G401.6 (cell line): ENCODE data around the gene DOLK.
"Not testable (repeated sequence)": the region's sequence is repeated elsewhere in the genome, so short reads cannot be mapped to it uniquely, and the experiment has no call there.

Experiments
- FAIRE-seq: peaks from 2 replicates; lab custom pipeline; 2012; peaks lifted over from hg19 to GRCh38; lab: Jason Lieb, UNC

Gene DOLK

GRCh38 chr9:128947527-128948301 lies at the start of gene DOLK, which contains the start of gene NUP188:
DOLK (minus strand) TSS chr9:128947603; CDS start chr9:128947303, 300 bp downstream.
NUP188 (plus strand) TSS chr9:128947699; CDS start chr9:128947720, 21 bp downstream.
- FAIRE-seq: peak; percentile 13

- FAIRE-seq: no peak
Observed at GRCh38 chr9:128995791-128996190, 48.4 kb upstream of the DOLK start.

- FAIRE-seq: no peak
Observed at GRCh38 chr9:128992995-128993394, 45.6 kb upstream of the DOLK start.

- no peak for FAIRE-seq
Observed at GRCh38 chr9:128987805-128988204, 40.4 kb upstream of the DOLK start.

GRCh38 chr9:128986671-128987070 lies 39.3 kb upstream of the DOLK start:
- FAIRE-seq: no peak

- FAIRE-seq: no peak
Observed at GRCh38 chr9:128983536-128983935, 36.1 kb upstream of the DOLK start.

GRCh38 chr9:128979111-128979510 lies 31.7 kb upstream of the DOLK start:
- no peak for FAIRE-seq

GRCh38 chr9:128972956-128973355 lies 25.6 kb upstream of the DOLK start:
- no peak for FAIRE-seq

GRCh38 chr9:128969491-128969890 lies 22.1 kb upstream of the DOLK start:
- no peak for FAIRE-seq

- FAIRE-seq: not testable (repeated sequence)
Observed at GRCh38 chr9:128961403-128961802, 14.0 kb upstream of the DOLK start.

GRCh38 chr9:128947277-128947526 lies 201 bp downstream of the DOLK start:
- FAIRE-seq: no peak

GRCh38 chr9:128946571-128947276 lies 679 bp downstream of the DOLK start:
- no peak for FAIRE-seq

GRCh38 chr9:128945798-128946501 lies 1.5 kb downstream of the DOLK start:
- FAIRE-seq: no peak

- not testable (repeated sequence) for FAIRE-seq
Observed at GRCh38 chr9:128944966-128945365, 2.4 kb downstream of the DOLK start.

- FAIRE-seq: no peak
Observed at GRCh38 chr9:128943832-128944620, 3.4 kb downstream of the DOLK start.

GRCh38 chr9:128940946-128941755 lies 6.3 kb downstream of the DOLK start:
- no peak for FAIRE-seq

- no peak for FAIRE-seq
Observed at GRCh38 chr9:128940271-128940921, 7.0 kb downstream of the DOLK start.

- FAIRE-seq: no peak
Observed at GRCh38 chr9:128937310-128938165, 9.9 kb downstream of the DOLK start.

- no peak for FAIRE-seq
Observed at GRCh38 chr9:128936171-128936865, 11.1 kb downstream of the DOLK start.
